Putamen (tissue), 1 donor: Measurements from ENCODE around the gene THEM4.
"Not testable (repeated sequence)": the region's sequence is repeated elsewhere in the genome, so short reads cannot be mapped to it uniquely, and the experiment has no call there.

Experiments used
- DNase-seq: peaks from one replicate; pipeline ENCODE4 v3.0.0-alpha.2; 2016; ENCODE audit warnings: low spot score

The THEM4 gene

DNA sequence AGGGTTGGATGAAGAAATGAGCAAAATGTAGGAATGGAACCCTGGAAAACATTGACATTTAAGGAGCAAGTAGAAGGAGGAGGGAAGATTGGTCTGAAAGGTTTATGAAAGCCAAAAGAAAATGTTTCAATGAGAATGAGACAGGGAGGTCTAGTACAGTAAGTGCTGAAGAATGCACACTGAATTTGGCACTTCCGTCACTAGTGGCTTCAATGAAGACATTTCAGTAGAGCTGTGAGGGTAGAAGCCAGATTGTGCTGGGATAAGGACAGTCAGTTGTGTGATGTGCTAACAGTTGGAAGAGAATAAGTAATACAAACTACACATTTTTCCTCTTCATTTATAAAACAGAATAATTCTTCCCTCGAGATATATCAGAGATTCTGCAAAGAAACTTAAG is 17.1 kb downstream of the THEM4 start:
- no peak for DNase-seq

DNA sequence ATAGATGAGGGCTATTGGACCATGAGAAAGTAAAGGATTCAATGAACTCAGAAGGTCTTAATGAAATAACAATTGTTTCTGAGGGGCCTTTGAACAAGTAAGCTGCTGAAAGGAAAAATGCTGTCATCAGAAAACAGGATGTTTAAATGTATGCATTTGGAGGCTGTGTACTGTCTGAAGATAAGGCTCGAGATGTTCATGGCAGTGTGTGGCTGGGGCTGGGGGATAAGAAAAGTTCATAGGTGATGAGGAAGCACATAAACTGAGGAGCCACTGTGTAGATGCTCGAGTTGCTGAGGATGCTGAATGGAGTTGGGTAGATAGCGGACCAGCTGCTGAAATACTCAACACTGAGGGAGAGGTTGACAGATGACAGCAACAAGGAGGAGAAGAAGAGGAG is 17.8 kb downstream of the THEM4 start:
- no peak for DNase-seq

DNA sequence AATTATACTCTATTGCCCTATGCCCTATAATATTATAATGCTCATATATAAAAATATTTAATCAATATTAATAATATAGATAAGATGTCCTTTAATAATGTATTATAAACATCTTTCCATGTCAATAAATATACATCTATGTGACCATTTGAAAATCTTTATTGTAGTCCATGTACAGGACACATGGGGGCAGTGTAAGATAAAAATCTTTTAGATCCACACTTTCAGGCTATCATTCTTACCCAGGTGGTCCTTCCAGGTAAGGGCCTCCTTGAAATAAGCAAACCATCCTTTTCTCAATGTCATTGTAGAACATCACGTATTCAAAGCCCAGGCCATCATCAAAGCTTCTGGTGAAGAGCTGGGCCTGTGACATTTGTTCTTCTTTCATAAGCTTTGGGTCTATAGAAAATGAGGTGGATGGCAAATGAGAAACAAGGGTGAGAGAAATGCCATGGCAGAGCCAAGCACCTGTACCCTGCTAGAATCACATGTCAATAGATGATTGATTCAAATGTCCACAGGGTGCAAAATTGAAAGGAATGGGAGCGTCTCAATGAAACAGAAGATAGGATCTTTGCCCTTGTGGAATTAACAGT is 20.2 kb downstream of the THEM4 start:
- DNase-seq, result no peak

DNA sequence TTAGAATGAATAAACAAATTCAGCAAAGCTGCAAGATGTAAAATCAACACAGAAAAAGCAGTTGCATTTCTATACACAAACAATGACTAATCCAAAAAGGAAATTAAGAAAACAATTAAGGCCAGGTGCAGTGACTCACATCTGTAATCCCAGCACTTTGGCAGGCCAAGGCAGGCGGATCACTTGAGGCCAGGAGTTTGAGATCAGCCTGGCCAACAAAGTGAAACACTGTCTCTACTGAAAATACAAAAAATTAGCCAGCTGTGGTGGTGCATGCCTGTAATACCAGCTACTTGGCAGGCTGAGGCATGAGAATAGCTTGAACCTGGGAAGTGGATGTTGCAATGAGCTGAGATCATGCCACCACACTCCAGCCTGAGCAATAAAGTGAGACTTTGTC is 22.3 kb downstream of the THEM4 start:
- DNase-seq, result no peak

DNA sequence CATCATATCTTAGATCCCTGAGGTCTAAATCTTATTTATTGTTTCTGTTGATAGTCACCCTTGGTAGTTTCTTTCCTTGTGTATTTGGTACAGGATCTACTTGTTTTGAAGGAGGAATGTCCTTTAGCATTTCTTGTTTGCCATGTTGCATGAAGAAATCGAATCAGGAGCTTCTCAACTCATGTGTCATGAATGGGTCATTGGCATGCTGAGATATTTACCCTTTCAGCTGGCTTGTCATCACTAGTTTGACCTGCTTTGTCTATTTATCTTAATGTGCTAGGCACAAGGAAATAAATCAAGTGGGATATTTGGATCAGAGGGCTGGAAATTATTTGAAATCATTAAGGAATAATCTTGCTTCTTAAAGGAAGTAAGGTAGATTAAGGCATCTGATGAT is 23.8 kb downstream of the THEM4 start:
- no peak for DNase-seq

DNA sequence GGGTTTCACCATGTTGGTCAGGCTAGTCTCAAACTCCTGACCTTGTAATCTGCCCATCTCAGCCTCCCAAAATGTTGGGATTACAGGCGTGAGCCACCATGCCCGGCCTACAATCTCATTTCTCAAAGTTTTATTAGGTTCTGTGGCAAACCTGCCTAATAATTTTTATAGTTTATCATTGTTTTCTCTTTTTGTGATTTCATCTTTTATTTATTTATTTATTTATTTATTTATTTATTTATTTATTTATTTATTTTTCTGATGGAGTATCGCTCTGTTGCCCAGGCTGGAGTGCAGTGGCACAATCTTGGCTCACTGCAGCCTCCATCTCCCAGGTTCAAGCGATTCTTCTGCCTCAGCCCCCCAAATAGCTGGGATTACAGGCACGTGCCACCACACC is 24.4 kb downstream of the THEM4 start:
- not testable (repeated sequence) for DNase-seq

DNA sequence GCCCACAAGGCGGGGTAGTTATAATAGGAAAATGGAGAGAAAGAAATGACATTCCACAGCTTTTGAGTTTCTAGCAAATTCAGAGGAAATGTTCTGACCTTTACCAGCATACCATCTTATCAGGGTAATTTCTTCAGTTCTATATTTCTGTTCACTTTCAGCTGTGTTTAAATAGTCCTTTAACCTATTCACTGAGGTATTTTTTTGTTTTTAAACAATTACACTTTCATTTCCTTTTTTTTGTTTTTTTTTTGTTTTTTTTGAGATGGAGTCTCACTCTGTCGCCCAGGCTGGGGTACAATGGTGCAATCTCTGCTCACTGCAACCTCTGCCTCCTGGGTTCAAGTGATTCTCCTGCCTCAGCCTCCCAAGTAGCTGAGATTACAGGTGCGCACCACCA is 24.9 kb downstream of the THEM4 start:
- DNase-seq, result not testable (repeated sequence)

DNA sequence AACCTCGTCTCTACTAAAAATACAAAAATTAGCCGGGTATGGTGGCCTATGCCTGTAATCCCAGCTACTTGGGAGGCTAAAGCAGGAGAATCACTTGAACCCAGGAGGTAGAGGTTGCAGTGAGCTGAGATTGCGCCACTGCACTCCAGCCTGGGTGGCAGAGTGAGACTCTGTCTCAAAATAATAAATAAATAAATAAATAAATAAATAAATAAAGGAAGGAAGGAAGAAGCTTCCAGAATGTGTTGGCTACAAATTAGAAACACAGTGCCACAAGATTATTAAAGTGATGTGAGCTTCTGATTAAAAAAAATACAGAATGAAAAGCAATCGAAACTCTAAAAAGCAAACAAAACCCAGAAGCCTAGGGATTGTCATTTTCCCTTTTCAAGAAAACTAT is 25.4 kb downstream of the THEM4 start:
- DNase-seq, result not testable (repeated sequence)

DNA sequence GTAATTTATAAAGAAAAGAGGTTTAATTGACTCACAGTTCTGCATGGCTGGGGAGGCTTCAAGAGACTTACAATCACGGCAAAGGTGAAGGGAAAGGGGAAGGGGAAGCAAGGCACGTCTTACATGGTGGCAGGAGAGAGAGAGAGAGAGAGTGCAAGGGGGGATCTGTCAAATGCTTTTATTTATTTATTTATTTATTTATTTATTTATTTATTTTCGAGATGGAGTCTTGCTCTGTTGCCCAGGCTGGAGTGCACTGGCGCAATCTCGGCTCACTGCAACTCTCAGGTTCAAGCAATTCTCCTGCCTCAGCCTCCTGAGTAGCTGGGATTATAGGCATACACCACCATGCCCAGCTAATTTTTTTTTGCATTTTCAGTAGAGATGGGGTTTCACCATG is 26.4 kb downstream of the THEM4 start:
- DNase-seq, result not testable (repeated sequence)

DNA sequence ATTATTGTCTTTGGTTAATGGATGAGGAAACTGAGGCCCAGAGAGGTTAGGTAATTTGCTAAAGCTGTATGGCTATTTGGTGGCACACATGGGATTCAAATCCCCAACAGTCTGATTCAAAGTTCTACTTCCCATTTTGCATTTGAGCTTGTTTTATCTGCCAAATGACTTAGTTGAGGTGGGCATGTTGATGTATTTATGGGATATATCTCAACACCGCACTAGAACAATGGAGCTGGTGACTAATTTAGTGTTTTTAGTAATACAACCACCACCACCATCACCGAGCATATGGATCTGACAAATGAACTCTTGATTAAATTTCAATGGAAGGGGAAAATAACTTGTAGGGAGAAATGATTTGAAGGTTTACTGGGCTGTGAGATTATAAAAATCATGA is 26.8 kb downstream of the THEM4 start:
- no peak for DNase-seq

DNA sequence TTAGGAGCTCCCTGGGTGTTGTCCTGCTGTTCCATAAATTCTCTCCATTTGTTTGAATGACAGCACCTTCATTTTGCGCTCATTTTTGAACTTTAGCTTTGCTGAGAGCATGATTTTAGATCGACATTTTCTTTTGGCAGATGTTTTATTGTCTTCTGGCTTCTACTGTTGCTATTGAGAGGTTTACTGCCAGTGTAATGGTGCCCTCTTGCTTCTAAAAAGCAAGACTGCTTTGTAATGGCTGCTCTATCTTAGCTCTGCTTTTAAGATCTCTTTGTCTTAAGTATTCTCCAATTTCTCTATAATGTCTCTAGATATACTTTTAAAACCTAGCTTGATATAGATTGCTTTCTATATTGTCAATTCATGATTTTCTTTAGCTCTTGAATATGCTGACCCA is 27.8 kb downstream of the THEM4 start:
- peak; percentile 55 for DNase-seq

DNA sequence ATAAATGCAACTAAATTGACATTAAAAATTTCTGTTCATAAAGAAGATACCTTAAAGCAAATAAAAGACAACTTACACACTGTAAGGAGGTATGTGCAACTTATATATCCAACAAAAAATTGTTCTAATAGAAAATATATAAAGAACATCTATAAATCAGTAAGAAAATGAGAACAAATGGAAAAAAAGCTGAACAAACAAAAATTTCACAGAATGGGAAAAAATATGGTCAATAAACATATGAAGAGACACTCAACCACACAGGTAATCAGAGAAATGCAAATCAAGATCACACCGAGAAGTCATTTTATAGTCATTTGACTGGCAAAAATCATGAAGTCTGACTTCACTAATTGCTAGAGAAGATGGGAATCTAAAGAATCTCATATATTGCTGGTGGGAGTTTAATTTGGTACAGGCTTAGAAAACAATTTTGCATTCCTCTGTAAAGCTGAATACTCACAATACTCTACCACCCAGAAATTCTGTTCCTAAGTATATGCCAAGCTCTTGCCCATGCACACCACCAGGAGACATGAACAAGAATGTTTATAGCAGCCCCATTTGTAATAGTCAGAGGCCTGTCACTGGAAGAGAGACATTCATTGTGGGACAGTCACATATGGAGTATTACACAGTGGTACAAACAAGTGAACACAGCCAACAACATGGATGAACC is 33.8 kb downstream of the THEM4 start:
- DNase-seq, result no peak

DNA sequence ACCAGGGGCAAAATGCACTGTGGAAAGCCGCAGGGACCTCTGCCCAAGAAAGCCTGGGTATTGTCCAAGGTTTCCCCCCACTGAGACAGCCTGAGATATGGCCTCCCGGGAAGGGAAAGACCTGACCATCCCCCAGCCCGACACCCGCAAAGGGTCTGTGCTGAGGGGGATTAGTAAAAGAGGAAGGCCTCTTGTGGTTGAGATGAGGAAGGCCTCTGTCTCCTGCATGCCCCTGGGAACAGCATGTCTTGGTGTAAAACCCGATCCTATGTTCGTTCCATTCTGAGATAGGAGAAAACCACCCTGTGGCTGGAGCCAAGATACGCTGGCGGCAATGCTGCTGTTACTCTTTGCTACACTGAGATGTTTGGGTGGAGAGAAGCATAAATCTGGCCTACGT is 36.5 kb downstream of the THEM4 start:
- not testable (repeated sequence) for DNase-seq

DNA sequence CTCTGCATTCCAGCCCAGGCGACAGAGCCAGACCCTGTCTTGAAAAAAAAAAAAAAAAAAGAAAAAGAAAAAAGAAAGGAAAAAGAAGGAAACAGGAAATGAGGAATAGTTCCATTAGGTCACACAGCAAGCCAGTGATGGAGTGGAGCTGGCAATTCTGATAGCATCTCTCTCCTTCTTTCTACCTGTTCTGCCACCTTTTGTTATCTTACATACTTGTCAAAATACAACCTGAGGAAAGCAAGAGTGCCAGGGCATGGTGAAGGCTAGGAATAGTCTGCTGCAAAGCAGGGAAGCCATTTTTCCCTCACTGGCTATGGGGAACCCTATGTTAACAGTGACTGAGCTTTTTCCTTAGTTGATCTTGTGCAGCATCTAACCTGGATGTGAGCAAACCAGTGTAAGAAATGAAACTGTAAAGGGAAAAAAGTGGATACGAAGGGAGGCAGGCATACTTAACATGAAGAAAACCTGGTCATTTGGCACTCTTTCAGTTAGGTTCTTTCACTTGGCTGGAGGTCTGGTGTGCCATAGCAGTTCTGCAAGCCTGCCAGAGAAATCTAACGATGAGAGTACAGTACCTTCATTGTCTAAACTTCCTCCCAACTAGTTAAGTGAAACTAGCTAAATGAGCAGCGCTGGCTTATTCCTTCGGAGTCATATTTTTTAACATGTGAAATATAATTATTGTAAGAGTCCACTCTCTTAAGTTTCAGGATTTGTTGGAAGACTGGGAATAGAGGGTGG is 37.9 kb downstream of the THEM4 start:
- DNase-seq, result no peak

DNA sequence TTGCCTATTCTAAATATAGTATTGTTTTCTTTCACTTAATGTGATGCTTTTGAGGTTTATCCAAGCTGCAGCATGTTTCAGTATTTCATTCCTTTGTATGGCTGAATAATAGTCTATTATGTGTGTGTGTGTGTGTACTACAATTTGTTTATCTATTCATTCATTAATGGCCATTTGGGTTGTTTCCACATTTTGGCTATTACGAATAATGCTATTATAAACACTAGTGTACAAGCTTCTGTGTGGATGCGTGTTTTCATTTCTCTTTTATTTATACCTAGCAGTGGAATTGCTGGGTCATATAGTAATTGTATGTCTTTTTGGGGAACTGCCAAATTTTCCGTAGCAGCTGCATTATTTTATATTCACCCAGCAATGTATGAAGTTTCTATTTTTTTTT is 40.8 kb downstream of the THEM4 start:
- peak; percentile 22 for DNase-seq

DNA sequence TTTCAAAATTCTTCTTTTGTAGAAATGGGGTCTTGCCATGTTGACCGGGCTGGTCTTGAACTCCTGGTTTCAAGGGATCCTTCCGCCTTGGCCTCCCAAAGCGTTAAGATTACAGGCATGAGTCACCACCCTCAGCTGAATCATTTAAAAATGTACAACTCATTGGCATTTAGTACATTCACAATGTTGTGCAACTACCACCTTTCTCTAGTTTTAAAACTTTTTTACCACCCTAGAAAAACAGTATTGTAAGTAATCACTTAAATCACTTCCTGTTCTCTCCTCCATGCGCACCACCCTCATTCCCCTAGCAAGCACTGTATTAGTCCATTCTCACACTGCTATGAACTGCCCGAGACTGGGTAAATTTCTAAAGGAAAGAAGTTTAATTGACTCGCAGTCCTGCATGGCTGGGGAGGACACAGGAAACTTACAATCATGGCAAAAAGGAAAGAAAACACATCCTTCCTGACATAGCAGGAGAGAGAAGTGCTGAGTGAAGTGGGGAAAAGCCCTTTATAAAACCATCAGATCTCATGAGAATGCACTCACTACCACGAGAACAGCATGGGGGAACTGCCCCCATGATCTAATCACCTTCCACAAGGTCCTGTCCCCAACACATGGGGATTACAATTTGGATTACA is 41.4 kb downstream of the THEM4 start:
- peak; percentile 15 for DNase-seq

DNA sequence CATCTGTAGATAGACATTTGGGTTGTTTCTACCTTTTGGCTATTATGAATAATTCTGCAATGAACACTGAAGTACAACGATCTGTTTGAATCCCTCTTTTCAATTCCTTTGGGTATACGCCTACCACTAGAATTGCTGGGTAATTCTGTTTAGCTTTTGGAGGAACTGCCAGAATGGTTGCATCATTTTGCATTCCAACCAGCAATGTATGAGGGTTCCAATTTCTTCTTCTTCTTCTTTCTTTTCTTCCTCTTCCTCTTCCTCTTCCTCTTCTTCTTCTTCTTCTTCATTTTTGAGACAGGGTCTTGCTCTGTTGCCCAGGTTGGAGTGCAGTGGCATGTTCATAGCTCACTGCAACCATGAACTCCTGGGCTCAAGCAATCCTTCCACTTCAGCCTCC is 42.0 kb downstream of the THEM4 start:
- DNase-seq, result no peak

DNA sequence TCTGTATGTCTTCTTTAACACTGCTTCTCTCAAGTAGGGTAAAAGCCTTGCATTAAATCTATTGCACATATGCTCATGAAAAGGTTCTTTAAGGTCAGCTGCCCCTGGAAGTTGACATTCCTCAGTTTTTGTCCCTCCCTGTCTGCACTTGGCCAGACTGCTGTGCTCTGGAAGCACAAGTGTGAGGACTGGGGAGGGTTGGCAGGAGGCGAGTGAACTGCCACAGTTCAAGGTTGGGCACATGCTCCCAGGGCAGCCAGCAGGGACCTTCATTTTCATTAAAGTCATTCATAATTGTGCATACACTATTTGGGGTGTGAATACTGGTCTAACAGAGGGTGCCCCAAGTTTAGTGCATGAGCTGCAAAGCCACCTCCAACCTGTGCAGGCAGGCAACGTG is 44.9 kb downstream of the THEM4 start:
- DNase-seq, result no peak

DNA sequence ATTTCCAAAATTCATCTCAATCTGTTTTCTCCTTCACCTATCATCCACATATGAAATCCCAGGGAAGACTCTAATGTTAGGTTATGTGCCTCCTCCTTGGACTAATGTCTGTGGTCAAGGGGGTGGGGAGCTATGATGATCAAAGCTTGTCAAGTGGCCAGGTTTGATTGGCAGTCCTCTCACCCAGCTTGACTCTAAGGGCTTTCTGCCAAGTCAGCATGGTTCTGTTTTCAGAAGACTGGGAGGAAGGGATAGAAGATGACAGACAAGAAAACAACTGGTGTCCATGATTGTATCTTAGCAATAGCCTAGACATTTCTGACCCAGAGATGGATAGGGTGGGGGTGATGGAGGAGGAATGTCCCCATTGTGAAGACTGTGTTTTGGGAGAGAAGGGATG is 46.7 kb downstream of the THEM4 start:
- no peak for DNase-seq

DNA sequence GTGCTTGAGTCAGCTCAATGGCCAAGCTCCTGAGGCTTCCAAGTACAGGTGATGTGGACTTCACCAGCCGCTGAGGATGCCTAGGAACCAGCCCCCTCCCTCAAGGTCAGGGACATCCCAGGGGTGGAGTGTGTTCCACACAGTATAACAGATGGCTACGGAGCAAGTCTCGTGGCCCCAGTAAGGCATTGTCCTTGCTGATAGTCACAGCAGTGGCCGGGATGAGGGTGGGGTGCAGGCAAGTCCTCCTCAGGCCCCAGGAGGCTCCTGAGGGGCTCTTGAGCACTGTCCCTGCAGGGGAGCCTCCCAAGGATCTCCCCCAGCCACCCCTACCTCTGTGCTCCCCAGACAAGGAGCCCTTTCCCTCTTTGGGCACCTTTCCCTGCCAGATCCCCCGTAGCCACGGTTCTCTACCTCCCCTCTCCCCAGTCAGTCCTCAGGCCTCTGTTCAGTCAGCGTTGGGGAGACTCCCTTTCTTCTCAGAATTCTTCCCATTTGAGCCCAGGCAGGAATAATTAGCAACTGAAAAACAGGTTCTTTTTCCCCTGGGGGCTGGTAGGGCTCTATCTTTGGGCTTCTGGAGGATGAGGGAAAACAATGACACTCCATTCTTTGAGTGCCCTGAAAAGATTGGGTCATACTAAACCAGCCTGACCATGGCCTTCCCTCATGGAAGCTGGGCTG is 48.7 kb downstream of the THEM4 start:
- DNase-seq, result no peak

DNA sequence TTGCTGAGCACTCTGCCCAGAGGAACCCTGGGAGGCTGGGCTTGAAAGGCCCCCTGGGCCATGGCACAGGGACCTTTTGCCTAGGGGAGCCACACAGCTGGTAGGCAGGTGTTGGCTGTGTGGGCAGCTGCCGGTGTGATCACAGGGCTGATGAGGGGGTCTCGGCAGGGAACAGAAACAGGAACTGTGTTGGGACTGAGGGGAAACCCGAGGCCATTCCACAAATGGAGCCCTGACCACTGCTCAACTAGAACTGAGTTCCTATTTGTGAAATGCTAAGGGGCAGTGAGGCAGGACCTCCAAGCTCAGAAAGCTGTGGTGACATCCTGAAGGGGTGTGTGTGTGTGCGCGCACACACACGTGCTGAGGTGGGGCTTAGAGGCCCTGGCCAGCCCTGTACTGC is 49.4 kb downstream of the THEM4 start:
- DNase-seq, result no peak

DNA sequence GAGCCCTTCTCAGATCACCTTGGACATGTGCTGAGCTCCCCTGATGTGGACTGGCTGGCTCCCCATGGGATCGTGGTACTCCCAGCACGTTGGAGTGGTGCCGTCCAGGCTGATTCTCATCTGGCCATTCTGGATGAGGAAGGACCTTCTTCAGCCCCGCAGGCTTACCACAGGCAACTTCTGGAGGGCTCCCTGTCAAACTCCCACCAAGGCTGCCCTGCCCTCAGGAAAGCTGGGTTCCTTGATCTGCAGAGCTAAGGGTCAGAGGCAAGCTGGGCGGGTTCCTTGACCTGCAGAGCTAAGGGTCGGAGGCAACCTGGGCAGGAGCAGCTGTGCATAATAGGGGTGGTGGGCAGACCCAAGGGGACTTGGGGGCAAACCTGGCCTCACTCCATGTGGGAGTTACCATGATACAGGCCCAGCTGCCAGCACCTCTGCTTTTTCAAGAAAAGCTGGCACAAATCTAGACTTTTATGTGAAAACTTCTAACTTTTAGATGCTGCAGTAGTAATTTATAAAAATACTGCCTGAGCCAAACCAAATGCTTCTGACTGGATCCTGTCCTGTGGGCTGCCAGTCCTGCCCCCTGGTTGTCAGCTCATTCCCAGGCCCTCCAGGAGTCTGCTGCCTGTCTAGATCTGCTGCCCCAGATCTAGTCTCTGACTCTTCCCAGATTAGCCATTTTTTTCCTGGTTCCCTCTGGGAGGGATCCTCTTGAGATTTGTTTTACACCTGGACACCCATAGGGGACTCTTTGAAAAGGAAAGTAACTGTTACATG is 50.2 kb downstream of the THEM4 start:
- DNase-seq, result no peak
